ENCODE measurements around the gene NBPF15. TPM values are rescaled to one million over a fixed set of nuclear protein-coding genes. Genes with fewer than 3 reads are reported as not detected.
"Not testable (repeated sequence)": the region's sequence is repeated elsewhere in the genome, so short reads cannot be mapped to it uniquely, and the experiment has no call there.

NBPF15 gene
- total RNA-seq, 2 donors from 2014 or later, result 60.2 to 98.0 TPM

DNA sequence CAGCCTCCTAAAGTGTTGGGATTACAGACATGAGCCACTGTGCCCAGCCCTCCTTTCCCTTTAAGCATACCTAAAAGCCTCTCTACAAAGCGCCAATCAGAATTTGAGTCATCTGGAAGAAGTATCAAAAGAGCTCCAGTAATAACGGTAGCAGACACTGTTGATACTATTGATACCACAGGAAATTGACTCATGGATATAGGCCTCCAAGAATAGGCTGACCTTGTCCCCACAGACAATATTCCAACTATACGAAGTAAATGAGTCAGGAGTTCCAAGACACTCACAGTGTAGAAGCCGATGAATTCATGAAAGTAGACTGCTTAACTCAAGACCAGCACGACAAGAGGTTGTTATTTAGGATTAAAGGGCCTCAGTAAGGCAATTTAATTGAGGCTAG, 58.7 kb downstream of the NBPF15 start:
- not testable (repeated sequence) for H3K4me1 ChIP-seq (ENCODE audit: control insufficient read depth, insufficient read depth, low read length); H3K36me3 ChIP-seq (ENCODE audit: control insufficient read depth, insufficient read depth, low read length); H3K4me3 ChIP-seq (ENCODE audit: low read length); H3K9me3 Mint-ChIP-seq; H3K27ac ChIP-seq (ENCODE audit: low read depth, low read length); H3K27me3 Mint-ChIP-seq (ENCODE audit: insufficient read depth); H3K9me3 ChIP-seq (ENCODE audit: control insufficient read depth, low read length); H3K27ac Mint-ChIP-seq; H3K36me3 Mint-ChIP-seq (ENCODE audit: low read depth); H3K4me1 Mint-ChIP-seq; DNase-seq; H3K27me3 ChIP-seq (ENCODE audit: control insufficient read depth, insufficient read depth, low read length, poor library complexity, severe bottlenecking); H3K9ac ChIP-seq (ENCODE audit: extremely low read depth, low read length, poor library complexity, severe bottlenecking); H3K4me3 Mint-ChIP-seq
- WGBS, 2 experiments (ENCODE audit: insufficient coverage in 1 of 2, insufficient read length in 1 of 2), result no CpG with 5 or more reads among the region's 5 CpGs

DNA sequence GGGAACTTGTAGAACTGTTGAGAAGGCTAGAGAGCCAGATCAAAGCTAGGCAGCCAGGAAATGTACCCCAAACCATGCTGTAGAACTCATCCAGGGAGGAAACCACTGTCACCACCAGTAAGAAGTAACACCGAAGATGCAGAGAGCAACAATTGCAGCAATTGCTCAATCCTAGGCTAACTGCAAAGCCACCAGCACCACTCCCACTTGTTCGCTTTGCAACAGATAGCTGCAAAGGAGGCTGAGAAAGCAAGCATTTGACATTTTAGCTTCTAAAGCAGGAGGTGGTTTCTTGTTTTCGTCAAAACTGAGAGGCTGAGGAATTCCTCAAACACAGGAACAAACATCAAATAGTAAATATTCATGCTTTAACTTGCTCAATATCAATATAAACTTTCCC, 89.8 kb downstream of the NBPF15 start:
- not testable (repeated sequence) for H3K4me1 ChIP-seq (ENCODE audit: control insufficient read depth, insufficient read depth, low read length); H3K9me3 ChIP-seq (ENCODE audit: control insufficient read depth, low read length); H3K27ac ChIP-seq (ENCODE audit: low read depth, low read length); H3K9ac ChIP-seq (ENCODE audit: extremely low read depth, low read length, poor library complexity, severe bottlenecking); DNase-seq; H3K36me3 Mint-ChIP-seq (ENCODE audit: low read depth); H3K36me3 ChIP-seq (ENCODE audit: control insufficient read depth, insufficient read depth, low read length); H3K4me3 ChIP-seq (ENCODE audit: low read length); H3K27me3 ChIP-seq (ENCODE audit: control insufficient read depth, insufficient read depth, low read length, poor library complexity, severe bottlenecking); H3K4me1 Mint-ChIP-seq; H3K9me3 Mint-ChIP-seq; H3K27me3 Mint-ChIP-seq (ENCODE audit: insufficient read depth); H3K4me3 Mint-ChIP-seq; H3K27ac Mint-ChIP-seq
- WGBS, 2 experiments (ENCODE audit: insufficient coverage in 1 of 2, insufficient read length in 1 of 2), result no CpG with 5 or more reads among the region's 3 CpGs

Other genes with a start within 250 kb of the NBPF15 start
- not detected for gene PPIAL4E, start 88.0 kb downstream of the NBPF15 start, total RNA-seq
- gene PPIAL4F, start 131.2 kb upstream of the NBPF15 start, total RNA-seq, result not detected